ENCODE data around the gene SGCA.

SGCA gene

GRCh38 chr17:50199803-50200456, 34.1 kb downstream of the SGCA start:
- Histone ChIP-seq H3K27ac (ENCODE audit: low read depth, low read length, severe bottlenecking) (peak overlapping the region; percentile 81), H3K9me3 (ENCODE audit: control insufficient read depth, low read length) (no peaks in the 10 kb centered on the region), H3K4me3 (ENCODE audit: extremely low read depth, insufficient read depth, low read length, poor library complexity, severe bottlenecking) (peak overlapping the region; percentile 80), H3K4me1 (ENCODE audit: control insufficient read depth, insufficient read depth, low read length, poor library complexity, severe bottlenecking) (peaks cover 39% of the 10 kb centered on the region), H3K36me3 (ENCODE audit: control insufficient read depth, insufficient read depth, low read length) (peaks cover 46% of the 10 kb centered on the region)
- WGBS, 2 experiments (ENCODE audit: insufficient coverage in 2 of 2): 2 to 5% methylated on average over 17 to 20 of the region's 36 CpGs

- 1% methylated on average over 42 to 48 of the region's 55 CpGs for WGBS, 2 experiments (ENCODE audit: insufficient coverage in 2 of 2)
- H3K4me1 ChIP-seq (ENCODE audit: control insufficient read depth, insufficient read depth, low read length, poor library complexity, severe bottlenecking): peaks cover 45% of the 10 kb centered on the region
- peak overlapping the region; percentile 80 for H3K4me3 ChIP-seq (ENCODE audit: extremely low read depth, insufficient read depth, low read length, poor library complexity, severe bottlenecking)
- H3K27ac ChIP-seq (ENCODE audit: low read depth, low read length, severe bottlenecking): peak overlapping the region; percentile 92
- no peaks in the 10 kb centered on the region for H3K9me3 ChIP-seq (ENCODE audit: control insufficient read depth, low read length)
- peaks cover 39% of the 10 kb centered on the region for H3K36me3 ChIP-seq (ENCODE audit: control insufficient read depth, insufficient read depth, low read length)
Measured at GRCh38 chr17:50200457-50201275, 34.9 kb downstream of the SGCA start.

GRCh38 chr17:50201276-50201854, 35.6 kb downstream of the SGCA start, which contains the start of gene COL1A1:
TSS of gene COL1A1 (minus strand) at chr17:50201631. CDS start at chr17:50201513, 118 bp downstream.
- Histone ChIP-seq H3K27ac (ENCODE audit: low read depth, low read length, severe bottlenecking) (peak within 1 kb of the TSS; percentile 92), H3K4me1 (ENCODE audit: control insufficient read depth, insufficient read depth, low read length, poor library complexity, severe bottlenecking) (peaks cover 51% of the 10 kb centered on the region)
- 14 to 18% methylated on average over 24 to 28 of the region's 34 CpGs for WGBS, 2 experiments (ENCODE audit: insufficient coverage in 2 of 2)

GRCh38 chr17:50203086-50203485, 37.3 kb downstream of the SGCA start:
- Histone ChIP-seq H3K4me1 (ENCODE audit: control insufficient read depth, insufficient read depth, low read length, poor library complexity, severe bottlenecking) (peaks cover 66% of the 10 kb centered on the region), H3K27ac (ENCODE audit: low read depth, low read length, severe bottlenecking) (no peak overlapping the region), H3K4me3 (ENCODE audit: extremely low read depth, insufficient read depth, low read length, poor library complexity, severe bottlenecking) (no peak overlapping the region), H3K36me3 (ENCODE audit: control insufficient read depth, insufficient read depth, low read length) (peaks cover 15% of the 10 kb centered on the region), H3K9me3 (ENCODE audit: control insufficient read depth, low read length) (no peaks in the 10 kb centered on the region)
- 82 to 83% methylated on average over 7 to 12 of the region's 14 CpGs for WGBS, 2 experiments (ENCODE audit: insufficient coverage in 2 of 2)

More at GRCh38 chr17:50201276-50201854, 35.6 kb downstream of the SGCA start, which contains the start of gene COL1A1:
- H3K9me3 ChIP-seq (ENCODE audit: control insufficient read depth, low read length): no peaks in the 10 kb centered on the region
- H3K36me3 ChIP-seq (ENCODE audit: control insufficient read depth, insufficient read depth, low read length): peaks cover 32% of the 10 kb centered on the region
- peak within 1 kb of the TSS; percentile 80 for H3K4me3 ChIP-seq (ENCODE audit: extremely low read depth, insufficient read depth, low read length, poor library complexity, severe bottlenecking)

- Histone ChIP-seq H3K36me3 (ENCODE audit: control insufficient read depth, insufficient read depth, low read length) (peaks cover 8% of the 10 kb centered on the region), H3K9me3 (ENCODE audit: control insufficient read depth, low read length) (no peaks in the 10 kb centered on the region), H3K4me3 (ENCODE audit: extremely low read depth, insufficient read depth, low read length, poor library complexity, severe bottlenecking) (no peak overlapping the region), H3K4me1 (ENCODE audit: control insufficient read depth, insufficient read depth, low read length, poor library complexity, severe bottlenecking) (peaks cover 71% of the 10 kb centered on the region), H3K27ac (ENCODE audit: low read depth, low read length, severe bottlenecking) (peak overlapping the region; percentile 47)
- WGBS, 2 experiments (ENCODE audit: insufficient coverage in 2 of 2): 74 to 79% methylated on average over 5 to 7 of the region's 13 CpGs
Measured at GRCh38 chr17:50203604-50204345, 38.0 kb downstream of the SGCA start.

GRCh38 chr17:50204431-50204830, 38.6 kb downstream of the SGCA start:
- Histone ChIP-seq H3K9me3 (ENCODE audit: control insufficient read depth, low read length) (no peaks in the 10 kb centered on the region), H3K36me3 (ENCODE audit: control insufficient read depth, insufficient read depth, low read length) (peaks cover 1% of the 10 kb centered on the region), H3K27ac (ENCODE audit: low read depth, low read length, severe bottlenecking) (peak overlapping the region; percentile 47), H3K4me3 (ENCODE audit: extremely low read depth, insufficient read depth, low read length, poor library complexity, severe bottlenecking) (no peak overlapping the region), H3K4me1 (ENCODE audit: control insufficient read depth, insufficient read depth, low read length, poor library complexity, severe bottlenecking) (peaks cover 71% of the 10 kb centered on the region)
- 88 to 93% methylated on average over 1 to 2 of the region's 3 CpGs for WGBS, 2 experiments (ENCODE audit: insufficient coverage in 2 of 2)

GRCh38 chr17:50205111-50205962, 39.5 kb downstream of the SGCA start:
- 60 to 72% methylated on average over 9 of the region's 10 CpGs for WGBS, 2 experiments (ENCODE audit: insufficient coverage in 2 of 2)
- no peak overlapping the region for H3K4me3 ChIP-seq (ENCODE audit: extremely low read depth, insufficient read depth, low read length, poor library complexity, severe bottlenecking)
- no peaks in the 10 kb centered on the region for H3K9me3 ChIP-seq (ENCODE audit: control insufficient read depth, low read length)
- peak overlapping the region; percentile 83 for H3K27ac ChIP-seq (ENCODE audit: low read depth, low read length, severe bottlenecking)
- no peaks in the 10 kb centered on the region for H3K36me3 ChIP-seq (ENCODE audit: control insufficient read depth, insufficient read depth, low read length)
- H3K4me1 ChIP-seq (ENCODE audit: control insufficient read depth, insufficient read depth, low read length, poor library complexity, severe bottlenecking): peaks cover 76% of the 10 kb centered on the region

- Histone ChIP-seq H3K9me3 (ENCODE audit: control insufficient read depth, low read length) (no peaks in the 10 kb centered on the region), H3K36me3 (ENCODE audit: control insufficient read depth, insufficient read depth, low read length) (no peaks in the 10 kb centered on the region), H3K4me3 (ENCODE audit: extremely low read depth, insufficient read depth, low read length, poor library complexity, severe bottlenecking) (no peak overlapping the region), H3K27ac (ENCODE audit: low read depth, low read length, severe bottlenecking) (peak overlapping the region; percentile 83), H3K4me1 (ENCODE audit: control insufficient read depth, insufficient read depth, low read length, poor library complexity, severe bottlenecking) (peaks cover 82% of the 10 kb centered on the region)
- 80 to 93% methylated on average over 2 to 3 of the region's 7 CpGs for WGBS, 2 experiments (ENCODE audit: insufficient coverage in 2 of 2)
Measured at GRCh38 chr17:50205963-50206505, 40.2 kb downstream of the SGCA start.

- H3K4me3 ChIP-seq (ENCODE audit: extremely low read depth, insufficient read depth, low read length, poor library complexity, severe bottlenecking): no peak overlapping the region
- no peaks in the 10 kb centered on the region for H3K9me3 ChIP-seq (ENCODE audit: control insufficient read depth, low read length)
- no peaks in the 10 kb centered on the region for H3K36me3 ChIP-seq (ENCODE audit: control insufficient read depth, insufficient read depth, low read length)
- peaks cover 86% of the 10 kb centered on the region for H3K4me1 ChIP-seq (ENCODE audit: control insufficient read depth, insufficient read depth, low read length, poor library complexity, severe bottlenecking)
- 7 to 18% methylated on average over 3 to 10 of the region's 18 CpGs for WGBS, 2 experiments (ENCODE audit: insufficient coverage in 2 of 2)
- H3K27ac ChIP-seq (ENCODE audit: low read depth, low read length, severe bottlenecking): peak overlapping the region; percentile 65
Measured at GRCh38 chr17:50206604-50207293, 40.9 kb downstream of the SGCA start.
